HEK293 (cell line): ENCODE measurements around the gene SMTNL1.

Source experiments
- CTCF ChIP-seq: fragments of 450-650 bp; formaldehyde crosslinking; IDR thresholded peaks from 2 replicates; pipeline ENCODE4 v1.5.1; 2016; ENCODE audit warnings: missing biosample characterization, missing genetic modification characterization
- MEIS1 ChIP-seq: sonication (generic); formaldehyde crosslinking; IDR thresholded peaks from 2 replicates; pipeline ENCODE4 v1.8.1; 2022; ENCODE audit warnings: missing genetic modification reagents, mild to moderate bottlenecking, borderline replicate concordance
- YY1 ChIP-seq: fragments of 450-650 bp; formaldehyde crosslinking; IDR thresholded peaks from 2 replicates; pipeline ENCODE4 v1.5.1; 2018; ENCODE audit warnings: missing biosample characterization, missing genetic modification characterization
- ZBTB1 ChIP-seq: fragments of 450-650 bp; formaldehyde crosslinking; IDR thresholded peaks from 2 replicates; pipeline ENCODE4 v1.5.1; 2016; ENCODE audit warnings: missing biosample characterization, missing genetic modification characterization
- ZBTB49 ChIP-seq: fragments of 450-650 bp; formaldehyde crosslinking; IDR thresholded peaks from 2 replicates; pipeline ENCODE4 v1.5.1; 2016; ENCODE audit warnings: missing biosample characterization, missing genetic modification characterization, low read depth
- ZNF19 ChIP-seq: fragments of 450-650 bp; formaldehyde crosslinking; IDR thresholded peaks from 2 replicates; pipeline ENCODE4; 2016; ENCODE audit warnings: missing biosample characterization, missing genetic modification characterization, low read depth
- ZNF362 ChIP-seq: fragments of 450-650 bp; formaldehyde crosslinking; IDR thresholded peaks from 2 replicates; pipeline ENCODE4 v1.5.1; 2016; ENCODE audit warnings: missing biosample characterization, missing genetic modification characterization
- ZNF580 ChIP-seq: fragments of 450-650 bp; formaldehyde crosslinking; IDR thresholded peaks from 2 replicates; pipeline ENCODE4 v1.5.1; 2016; ENCODE audit warnings: missing biosample characterization, missing genetic modification characterization
- ZNF629 ChIP-seq: fragments of 450-650 bp; formaldehyde crosslinking; IDR thresholded peaks from 2 replicates; pipeline ENCODE4 v1.5.1; 2017; ENCODE audit warnings: missing biosample characterization, missing genetic modification characterization
- ZNF677 ChIP-seq: fragments of 450-650 bp; IDR thresholded peaks from 2 replicates; pipeline ENCODE4 v1.5.0; 2018; ENCODE audit warnings: missing biosample characterization, mild to moderate bottlenecking, missing genetic modification characterization, moderate library complexity
- ZNF707 ChIP-seq: fragments of 450-650 bp; formaldehyde crosslinking; IDR thresholded peaks from 2 replicates; pipeline ENCODE4 v1.5.1; 2016; ENCODE audit warnings: missing biosample characterization, missing genetic modification characterization
- ZNF830 ChIP-seq: fragments of 450-650 bp; IDR thresholded peaks from 2 replicates; pipeline ENCODE4 v1.5.0; 2018; ENCODE audit warnings: missing biosample characterization, missing genetic modification characterization, low read depth, mild to moderate bottlenecking, moderate library complexity

- no peak for TF ChIP-seq ZNF707 (tag by site-specific recombination)
- no peak for TF ChIP-seq ZNF580 (tag by site-specific recombination)
- TF ChIP-seq ZNF677 (tag by site-specific recombination), result no peak
- peak; percentile 64; the same call in 1 of the 2 replicates for TF ChIP-seq CTCF
- no peak for TF ChIP-seq ZNF19 (tag by site-specific recombination)
- no peak for TF ChIP-seq ZNF629
- TF ChIP-seq MEIS1 (CRISPR knock-in tag), result no peak
- TF ChIP-seq ZBTB49 (tag by site-specific recombination), result no peak
- TF ChIP-seq ZNF362 (tag by site-specific recombination), result no peak
- no peak for TF ChIP-seq YY1 (tag by site-specific recombination)
- no peak for TF ChIP-seq ZBTB1
- no peak for TF ChIP-seq ZNF830 (tag by site-specific recombination)
Measured at GRCh38 chr11:57567515-57568329, 30.3 kb downstream of the SMTNL1 start, which contains the start of gene UBE2L6.
